Body of pancreas (tissue), 4 donors: Measurements from ENCODE around the gene DNMT3A.

ENCODE experiments used
- POLR2A ChIP-seq, 3 donors: fragments of 450-650 bp; IDR thresholded peaks; one replicate each; pipeline ENCODE4 v1.6.1; 2016; ENCODE audit warnings: antibody characterized with exemption in 3 of 3, mild to moderate bottlenecking in 2 of 3
- TF ChIP-seq, protein P1 (sequence below), 7 experiments: fragments of 450-650 bp in 4 of 7; fragments of 200-600 bp in 3 of 7; sonication (generic) in 3 of 7; IDR thresholded peaks; one replicate each; pipeline ENCODE4 v1.5.1; 2016 to 2019; ENCODE audit warnings: antibody characterized with exemption in 7 of 7

DNA sequence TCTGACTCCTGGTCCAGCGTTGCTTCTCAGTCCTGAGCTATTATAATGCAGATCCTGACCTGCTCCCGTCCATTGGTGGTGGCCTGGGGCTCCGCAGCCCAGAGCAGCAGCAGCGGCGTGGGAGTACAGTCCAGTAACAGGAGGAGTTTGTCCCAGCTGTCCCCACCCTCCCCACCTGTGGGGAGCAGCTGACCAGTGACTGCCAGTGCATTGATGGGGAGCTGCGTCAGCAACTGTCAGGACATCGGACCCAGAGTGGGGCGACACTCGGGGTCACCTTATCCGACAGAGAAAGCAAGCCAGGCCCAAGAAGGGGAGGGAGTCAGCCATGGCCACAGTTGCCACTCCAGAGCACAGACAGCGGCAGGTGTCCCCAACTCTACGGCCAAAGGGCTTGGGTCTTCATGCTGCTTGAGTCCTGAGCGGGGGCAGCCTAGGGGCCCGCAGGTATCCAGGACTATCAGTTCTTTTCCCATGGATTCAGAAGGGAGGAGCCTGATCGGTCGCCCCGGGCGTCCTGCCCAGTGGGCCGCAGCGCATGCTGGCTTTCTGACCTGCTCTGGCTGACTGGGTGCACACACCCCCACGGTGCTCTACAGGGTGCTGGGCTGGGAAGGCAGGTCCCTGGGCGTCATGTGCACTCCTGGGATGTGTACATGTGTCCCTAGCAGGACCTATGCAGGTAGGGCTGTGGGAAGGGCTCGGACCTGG, 29.7 kb downstream of the DNMT3A start:
- TF ChIP-seq POLR2A (IDR thresholded peaks at IDR 0.05), result no peak
- TF ChIP-seq, protein P1, sequence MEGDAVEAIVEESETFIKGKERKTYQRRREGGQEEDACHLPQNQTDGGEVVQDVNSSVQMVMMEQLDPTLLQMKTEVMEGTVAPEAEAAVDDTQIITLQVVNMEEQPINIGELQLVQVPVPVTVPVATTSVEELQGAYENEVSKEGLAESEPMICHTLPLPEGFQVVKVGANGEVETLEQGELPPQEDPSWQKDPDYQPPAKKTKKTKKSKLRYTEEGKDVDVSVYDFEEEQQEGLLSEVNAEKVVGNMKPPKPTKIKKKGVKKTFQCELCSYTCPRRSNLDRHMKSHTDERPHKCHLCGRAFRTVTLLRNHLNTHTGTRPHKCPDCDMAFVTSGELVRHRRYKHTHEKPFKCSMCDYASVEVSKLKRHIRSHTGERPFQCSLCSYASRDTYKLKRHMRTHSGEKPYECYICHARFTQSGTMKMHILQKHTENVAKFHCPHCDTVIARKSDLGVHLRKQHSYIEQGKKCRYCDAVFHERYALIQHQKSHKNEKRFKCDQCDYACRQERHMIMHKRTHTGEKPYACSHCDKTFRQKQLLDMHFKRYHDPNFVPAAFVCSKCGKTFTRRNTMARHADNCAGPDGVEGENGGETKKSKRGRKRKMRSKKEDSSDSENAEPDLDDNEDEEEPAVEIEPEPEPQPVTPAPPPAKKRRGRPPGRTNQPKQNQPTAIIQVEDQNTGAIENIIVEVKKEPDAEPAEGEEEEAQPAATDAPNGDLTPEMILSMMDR (IDR thresholded peaks at IDR 0.05), result no peak
